Stimulated activated CD8-positive, alpha-beta memory T cell treated with anti-CD3 and anti-CD28 coated beads, Interleukin-7, amount 100 ng/mL, for 1 hour (primary cell): Measurements from ENCODE around the gene COPS4.

Experiments
- DNase-seq, 2 donors: peaks; one replicate each; pipeline ENCODE4 v3.0.0-alpha.2; 2020; ENCODE audit warnings: low read depth in 2 of 2

Gene COPS4

DNA sequence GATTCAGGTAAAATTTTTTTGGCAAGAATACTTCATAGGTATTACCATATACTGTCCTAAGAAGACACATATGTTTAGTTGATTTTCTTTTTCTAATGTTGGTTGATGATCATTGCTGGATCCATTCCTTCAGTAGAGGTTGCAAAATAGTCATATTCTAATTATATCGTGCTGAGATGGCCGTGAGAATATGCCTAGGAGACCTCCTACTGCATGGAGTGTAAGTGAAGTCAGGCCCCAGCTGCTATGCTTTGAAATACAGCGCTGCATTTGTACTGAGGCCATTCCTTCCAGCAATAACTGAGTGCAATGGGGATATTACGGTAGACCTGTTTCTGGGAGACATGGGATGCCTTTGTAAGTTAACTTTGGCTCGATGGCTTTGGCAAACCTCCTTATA, 86.3 kb downstream of the COPS4 start:
- DNase-seq: no peak

DNA sequence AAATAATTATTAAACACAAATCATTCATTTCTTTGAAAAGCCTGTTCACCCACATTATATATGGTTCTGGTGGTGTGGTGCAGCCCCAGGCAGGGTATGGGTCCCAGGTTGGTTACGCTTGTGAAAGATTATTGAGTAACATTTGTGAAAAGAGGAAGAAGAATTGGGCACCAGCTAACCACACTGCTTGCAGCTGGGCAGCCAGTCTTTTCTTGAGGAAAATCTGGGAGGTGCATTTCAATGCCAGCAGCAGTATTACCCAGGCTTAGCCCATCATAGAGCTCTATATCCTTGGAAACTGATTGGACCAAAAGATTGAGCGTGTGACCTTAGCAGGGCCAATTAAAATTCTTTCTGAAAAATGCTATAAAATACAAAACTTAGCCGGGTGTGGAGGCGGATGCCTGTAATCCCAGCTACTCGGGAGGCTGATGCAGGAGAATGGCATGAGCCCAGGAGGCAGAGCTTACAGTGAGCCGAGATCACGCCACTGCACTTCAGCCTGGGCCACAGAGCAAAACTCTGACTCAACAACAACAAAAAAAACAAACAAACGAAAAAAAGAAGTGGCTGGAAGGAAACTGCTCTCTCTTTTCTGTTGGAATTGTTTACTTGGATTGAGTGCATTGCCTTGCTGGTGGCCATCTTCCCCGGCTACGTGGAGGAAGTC, 89.3 kb downstream of the COPS4 start:
- no peak for DNase-seq
